Activated T-helper 17 cell treated with anti-CD3 and anti-CD28 coated beads, Interleukin-2, amount 50 U/mL, for 72 hours (primary cell): ENCODE data around the gene DAB1. TPM values are rescaled to one million over a fixed set of nuclear protein-coding genes. Genes with fewer than 3 reads are reported as not detected.

Experiments used
- ATAC-seq: fragments of 150-1000 bp; cut with Tn5 transposase; replicated peaks from 2 replicates; pipeline ENCODE4 v1.10.0; 2021; ENCODE audit warnings: mild to moderate bottlenecking, moderate library complexity
- H3K27ac Mint-ChIP-seq: one replicate; pipeline ENCODE4 v1.8.0; 2022; ENCODE audit warnings: mixed read lengths
- H3K27me3 Mint-ChIP-seq: one replicate; pipeline ENCODE4 v1.8.0; 2022; ENCODE audit warnings: mixed read lengths
- H3K36me3 Mint-ChIP-seq: one replicate; pipeline ENCODE4 v1.8.0; 2022; ENCODE audit warnings: low read depth, mild to moderate bottlenecking, mixed read lengths
- H3K4me1 Mint-ChIP-seq: one replicate; pipeline ENCODE4 v1.8.0; 2022; ENCODE audit warnings: mixed read lengths
- H3K4me3 Mint-ChIP-seq: one replicate; pipeline ENCODE4 v1.8.0; 2022; ENCODE audit warnings: mild to moderate bottlenecking, mixed read lengths
- H3K9me3 Mint-ChIP-seq: one replicate; pipeline ENCODE4 v1.8.0; 2022; ENCODE audit warnings: mixed read lengths
- total RNA-seq, 2 donors: library from RNA; stranded (reverse); gene quantifications; one replicate each; pipeline ENCODE4 v1.2.3, GENCODE V29; 2022

DAB1 gene
- total RNA-seq, 2 donors from 2014 or later = 1.7 to 2.7 TPM

- no peaks in the 10 kb centered on the region for H3K9me3 Mint-ChIP-seq
- H3K4me3 Mint-ChIP-seq = no peak overlapping the region
- H3K27me3 Mint-ChIP-seq = no peaks in the 10 kb centered on the region
- no peak for ATAC-seq
- no peak overlapping the region for H3K27ac Mint-ChIP-seq
- no peaks in the 10 kb centered on the region for H3K4me1 Mint-ChIP-seq
- no peaks in the 10 kb centered on the region for H3K36me3 Mint-ChIP-seq
Observed at GRCh38 chr1:57277681-57278080, 146.2 kb downstream of the DAB1 start.

GRCh38 chr1:57276918-57277317 lies 146.9 kb downstream of the DAB1 start:
- H3K4me1 Mint-ChIP-seq = no peaks in the 10 kb centered on the region
- no peaks in the 10 kb centered on the region for H3K9me3 Mint-ChIP-seq
- H3K27me3 Mint-ChIP-seq = no peaks in the 10 kb centered on the region
- H3K36me3 Mint-ChIP-seq = no peaks in the 10 kb centered on the region
- peak overlapping the region; percentile 21 for H3K27ac Mint-ChIP-seq
- ATAC-seq = peak; percentile 53
- no peak overlapping the region for H3K4me3 Mint-ChIP-seq

GRCh38 chr1:57272601-57273000 lies 151.3 kb downstream of the DAB1 start:
- H3K9me3 Mint-ChIP-seq = no peaks in the 10 kb centered on the region
- H3K27me3 Mint-ChIP-seq = no peaks in the 10 kb centered on the region
- H3K4me1 Mint-ChIP-seq = peaks cover 8% of the 10 kb centered on the region
- no peak for ATAC-seq
- no peaks in the 10 kb centered on the region for H3K36me3 Mint-ChIP-seq
- no peak overlapping the region for H3K4me3 Mint-ChIP-seq
- H3K27ac Mint-ChIP-seq = no peak overlapping the region

- H3K36me3 Mint-ChIP-seq = no peaks in the 10 kb centered on the region
- H3K4me3 Mint-ChIP-seq = no peak overlapping the region
- H3K27me3 Mint-ChIP-seq = no peaks in the 10 kb centered on the region
- H3K27ac Mint-ChIP-seq = no peak overlapping the region
- ATAC-seq = no peak
- H3K9me3 Mint-ChIP-seq = no peaks in the 10 kb centered on the region
- peaks cover 8% of the 10 kb centered on the region for H3K4me1 Mint-ChIP-seq
Observed at GRCh38 chr1:57272150-57272549, 151.7 kb downstream of the DAB1 start.

GRCh38 chr1:57270927-57271698 lies 152.7 kb downstream of the DAB1 start:
- Mint-ChIP-seq H3K9me3 (no peaks in the 10 kb centered on the region), H3K36me3 (no peaks in the 10 kb centered on the region), H3K4me1 (peaks cover 8% of the 10 kb centered on the region), H3K27me3 (no peaks in the 10 kb centered on the region), H3K27ac (no peak overlapping the region), H3K4me3 (no peak overlapping the region)
- no peak for ATAC-seq

- no peaks in the 10 kb centered on the region for H3K27me3 Mint-ChIP-seq
- H3K36me3 Mint-ChIP-seq = no peaks in the 10 kb centered on the region
- no peak for ATAC-seq
- no peak overlapping the region for H3K27ac Mint-ChIP-seq
- no peaks in the 10 kb centered on the region for H3K9me3 Mint-ChIP-seq
- peaks cover 8% of the 10 kb centered on the region for H3K4me1 Mint-ChIP-seq
- H3K4me3 Mint-ChIP-seq = peak overlapping the region; percentile 10
Observed at GRCh38 chr1:57269630-57270225, 154.1 kb downstream of the DAB1 start.

- ATAC-seq = no peak
- Mint-ChIP-seq H3K27ac (no peak overlapping the region), H3K4me1 (peaks cover 11% of the 10 kb centered on the region), H3K36me3 (no peaks in the 10 kb centered on the region), H3K9me3 (no peaks in the 10 kb centered on the region), H3K4me3 (no peak overlapping the region), H3K27me3 (no peaks in the 10 kb centered on the region)
Observed at GRCh38 chr1:57265104-57265503, 158.8 kb downstream of the DAB1 start.

GRCh38 chr1:57262472-57262871 lies 161.4 kb downstream of the DAB1 start:
- no peaks in the 10 kb centered on the region for H3K27me3 Mint-ChIP-seq
- H3K4me1 Mint-ChIP-seq = peaks cover 5% of the 10 kb centered on the region
- ATAC-seq = no peak
- H3K27ac Mint-ChIP-seq = no peak overlapping the region
- H3K36me3 Mint-ChIP-seq = no peaks in the 10 kb centered on the region
- H3K4me3 Mint-ChIP-seq = no peak overlapping the region
- H3K9me3 Mint-ChIP-seq = no peaks in the 10 kb centered on the region

GRCh38 chr1:57258557-57259325 lies 165.1 kb downstream of the DAB1 start:
- H3K9me3 Mint-ChIP-seq = no peaks in the 10 kb centered on the region
- no peak overlapping the region for H3K4me3 Mint-ChIP-seq
- no peak overlapping the region for H3K27ac Mint-ChIP-seq
- ATAC-seq = no peak
- H3K27me3 Mint-ChIP-seq = no peaks in the 10 kb centered on the region
- H3K36me3 Mint-ChIP-seq = no peaks in the 10 kb centered on the region
- H3K4me1 Mint-ChIP-seq = peaks cover 5% of the 10 kb centered on the region

- Mint-ChIP-seq H3K9me3 (no peaks in the 10 kb centered on the region), H3K4me3 (no peak overlapping the region), H3K27ac (no peak overlapping the region), H3K4me1 (peaks cover 5% of the 10 kb centered on the region), H3K36me3 (no peaks in the 10 kb centered on the region), H3K27me3 (no peaks in the 10 kb centered on the region)
- ATAC-seq = no peak
Observed at GRCh38 chr1:57255945-57256344, 167.9 kb downstream of the DAB1 start.

GRCh38 chr1:57254022-57254421 lies 169.8 kb downstream of the DAB1 start:
- H3K9me3 Mint-ChIP-seq = no peaks in the 10 kb centered on the region
- no peak overlapping the region for H3K27ac Mint-ChIP-seq
- no peaks in the 10 kb centered on the region for H3K27me3 Mint-ChIP-seq
- no peak overlapping the region for H3K4me3 Mint-ChIP-seq
- H3K36me3 Mint-ChIP-seq = no peaks in the 10 kb centered on the region
- no peaks in the 10 kb centered on the region for H3K4me1 Mint-ChIP-seq
- no peak for ATAC-seq

GRCh38 chr1:57252597-57253294 lies 171.1 kb downstream of the DAB1 start:
- no peak overlapping the region for H3K27ac Mint-ChIP-seq
- no peaks in the 10 kb centered on the region for H3K9me3 Mint-ChIP-seq
- no peak for ATAC-seq
- no peaks in the 10 kb centered on the region for H3K4me1 Mint-ChIP-seq
- no peak overlapping the region for H3K4me3 Mint-ChIP-seq
- H3K27me3 Mint-ChIP-seq = no peaks in the 10 kb centered on the region
- no peaks in the 10 kb centered on the region for H3K36me3 Mint-ChIP-seq

- Mint-ChIP-seq H3K4me1 (no peaks in the 10 kb centered on the region), H3K27ac (no peak overlapping the region), H3K36me3 (peaks cover 5% of the 10 kb centered on the region), H3K4me3 (no peak overlapping the region), H3K9me3 (peaks cover 5% of the 10 kb centered on the region), H3K27me3 (no peaks in the 10 kb centered on the region)
- ATAC-seq = no peak
Observed at GRCh38 chr1:57250021-57250420, 173.8 kb downstream of the DAB1 start.

GRCh38 chr1:57249511-57249910 lies 174.3 kb downstream of the DAB1 start:
- Mint-ChIP-seq H3K27ac (no peak overlapping the region), H3K9me3 (peaks cover 5% of the 10 kb centered on the region), H3K4me1 (no peaks in the 10 kb centered on the region), H3K4me3 (no peak overlapping the region), H3K36me3 (peaks cover 5% of the 10 kb centered on the region), H3K27me3 (no peaks in the 10 kb centered on the region)
- no peak for ATAC-seq
